ENCODE measurements around the gene C1orf21.

The C1orf21 gene

GRCh38 chr1:184386312-184387068, at the start of gene C1orf21:
Gene C1orf21, plus strand, starts transcription at chr1:184387029. Its CDS starts 90,481 bp downstream, at chr1:184477510.
- no peak for TF ChIP-seq CTCF (IDR thresholded peaks at IDR 0.05)

GRCh38 chr1:184340984-184341383, 45.8 kb upstream of the C1orf21 start:
- no peak; the same call in 1 of the 2 replicates for TF ChIP-seq CTCF (IDR thresholded peaks at IDR 0.05)

- no peak for TF ChIP-seq CTCF (IDR thresholded peaks at IDR 0.05)
Observed at GRCh38 chr1:184350573-184350972, 36.3 kb upstream of the C1orf21 start.

GRCh38 chr1:184351416-184351975, 35.3 kb upstream of the C1orf21 start:
- TF ChIP-seq CTCF (IDR thresholded peaks at IDR 0.05): no peak

- TF ChIP-seq CTCF (IDR thresholded peaks at IDR 0.05): no peak
Observed at GRCh38 chr1:184352776-184353175, 34.1 kb upstream of the C1orf21 start.

- TF ChIP-seq CTCF (IDR thresholded peaks at IDR 0.05): no peak
Observed at GRCh38 chr1:184354719-184355118, 32.1 kb upstream of the C1orf21 start.

GRCh38 chr1:184356891-184357290, 29.9 kb upstream of the C1orf21 start:
- no peak for TF ChIP-seq CTCF (IDR thresholded peaks at IDR 0.05)
